ENCODE measurements around the gene MTSS2.

The MTSS2 gene

DNA sequence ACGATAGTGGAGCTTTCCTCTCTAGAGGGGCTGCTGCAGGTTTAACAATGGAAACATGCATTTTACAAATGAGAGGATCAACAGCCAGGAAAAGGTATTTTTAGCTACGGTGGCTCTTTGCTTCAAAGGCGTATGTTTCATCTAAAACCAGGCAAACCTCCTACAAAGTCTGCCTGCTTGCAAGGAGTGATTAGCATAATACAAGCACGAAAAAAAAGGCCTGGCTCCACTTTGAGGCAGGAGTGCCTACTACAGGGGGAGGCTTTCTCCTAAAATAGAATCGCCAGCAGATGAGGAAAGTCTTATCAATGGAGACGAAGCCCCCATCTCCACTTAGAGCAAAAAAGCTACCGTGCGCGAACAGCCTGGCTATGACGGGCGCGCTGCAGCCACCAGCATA, 27.1 kb upstream of the MTSS2 start:
- no peak for DNase-seq (ENCODE audit: low spot score)
- TF ChIP-seq CTCF (IDR thresholded peaks at IDR 0.05; ENCODE audit: extremely low read depth, missing control alignments) = no peak

DNA sequence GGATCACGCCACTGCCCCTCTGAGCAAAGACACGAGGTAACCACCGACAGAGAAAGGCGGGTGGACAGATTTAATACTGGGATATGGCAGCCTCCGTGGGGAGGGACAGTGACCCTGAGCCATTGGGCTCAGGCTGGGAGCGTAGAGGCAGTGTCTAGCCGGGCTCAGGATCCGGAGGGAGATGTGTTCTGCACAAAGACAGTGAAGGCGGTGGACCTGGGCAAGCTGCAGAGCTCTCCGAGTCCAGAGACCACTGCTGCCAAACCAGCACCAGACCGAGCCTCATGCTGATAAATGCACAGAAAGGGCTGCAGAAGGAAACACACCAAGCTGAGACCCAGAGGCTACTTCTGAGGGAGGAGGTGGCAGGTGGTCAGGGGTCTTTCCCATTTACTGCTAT, 26.5 kb upstream of the MTSS2 start:
- no peak for TF ChIP-seq CTCF (IDR thresholded peaks at IDR 0.05; ENCODE audit: extremely low read depth, missing control alignments)
- no peak for DNase-seq (ENCODE audit: low spot score)

- no peak for TF ChIP-seq CTCF (IDR thresholded peaks at IDR 0.05; ENCODE audit: extremely low read depth, missing control alignments)
- DNase-seq (ENCODE audit: low spot score) = no peak
These were observed 25.6 kb upstream of the MTSS2 start for GRCh38 chr16:70711211-70712031.

GRCh38 chr16:70710422-70711210, 24.8 kb upstream of the MTSS2 start:
- DNase-seq (ENCODE audit: low spot score) = no peak
- TF ChIP-seq CTCF (IDR thresholded peaks at IDR 0.05; ENCODE audit: extremely low read depth, missing control alignments) = no peak

DNA sequence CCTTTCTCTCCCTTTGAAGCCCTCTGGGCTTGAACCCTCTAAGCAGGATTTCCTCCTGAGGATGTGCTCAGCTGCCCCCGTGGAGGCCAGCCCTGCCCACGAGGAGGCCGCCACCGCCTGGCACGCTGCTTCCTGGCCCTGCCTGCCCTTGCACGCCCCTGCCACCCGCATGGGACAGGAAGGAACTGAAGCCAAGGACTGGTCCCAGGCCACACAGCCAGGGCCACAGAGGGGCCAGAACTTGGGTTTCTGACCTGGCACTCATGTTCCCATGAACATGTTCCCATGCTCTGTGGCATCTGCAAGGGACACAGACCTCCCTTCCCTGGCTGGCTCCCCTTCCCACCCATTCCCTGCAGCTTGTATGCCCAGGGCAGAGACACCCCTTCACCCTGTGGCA, 24.1 kb upstream of the MTSS2 start:
- no peak for TF ChIP-seq CTCF (IDR thresholded peaks at IDR 0.05; ENCODE audit: extremely low read depth, missing control alignments)
- DNase-seq (ENCODE audit: low spot score) = no peak

DNA sequence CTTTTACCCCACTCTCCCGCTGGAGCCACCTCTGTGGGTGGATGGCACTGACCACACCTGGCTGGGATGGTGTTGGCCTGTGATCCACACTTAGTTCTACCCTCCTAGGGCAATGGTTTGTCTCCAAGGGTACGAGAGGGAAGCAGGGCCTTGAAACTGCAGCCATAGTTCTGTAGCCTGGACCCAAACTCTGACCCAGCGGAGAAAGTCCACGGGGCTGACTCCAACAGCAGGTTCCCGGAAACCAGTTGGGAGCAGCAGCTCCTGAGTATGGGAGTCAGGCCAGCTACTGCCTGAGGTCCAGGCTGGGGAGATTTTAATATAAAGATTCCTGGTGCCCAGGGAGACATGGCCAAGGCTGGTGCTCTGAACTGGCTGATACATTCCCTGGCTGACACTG, 23.6 kb upstream of the MTSS2 start:
- no peak for DNase-seq (ENCODE audit: low spot score)
- no peak for TF ChIP-seq CTCF (IDR thresholded peaks at IDR 0.05; ENCODE audit: extremely low read depth, missing control alignments)
